Adrenal gland (tissue), 12 donors: ENCODE data around the gene EML6. TPM values are rescaled to one million over a fixed set of nuclear protein-coding genes. Genes with fewer than 3 reads are reported as not detected.

ENCODE experiments used
- DNase-seq, 7 donors: peaks; one replicate each; pipeline ENCODE4 v3.0.0-alpha.2; 2019 to 2020
- H3K27ac ChIP-seq, 5 donors: fragments of 200-600 bp; sonication (generic) in 4 of 5; 1 replicate in 3 of 5; 2 replicates in 2 of 5; pipeline versions ENCODE4 v1.5.1 to v1.8.0; 2016 to 2020; ENCODE audit warnings: mild to moderate bottlenecking in 1 of 5
- H3K27me3 ChIP-seq: fragments of 200-600 bp; 2 replicates; pipeline ENCODE4 v1.8.0; 2021
- H3K36me3 ChIP-seq, 2 donors: fragments of 200-600 bp; replicated peaks in 1 of 2; 1 replicate in 1 of 2; 2 replicates in 1 of 2; pipeline versions ENCODE4 v1.5.1 to v1.8.0; 2018 to 2022
- H3K4me1 ChIP-seq, 2 donors: fragments of 200-600 bp; replicated peaks in 1 of 2; 1 replicate in 1 of 2; 2 replicates in 1 of 2; pipeline versions ENCODE4 v1.5.1 to v1.8.0; 2018 to 2021
- H3K4me3 ChIP-seq, 4 donors: fragments of 200-600 bp; sonication (generic) in 3 of 4; one replicate each; pipeline ENCODE4 v1.5.1; 2016 to 2018
- H3K9me3 ChIP-seq, 3 donors: fragments of 200-600 bp; sonication (generic) in 1 of 3; replicated peaks in 1 of 3; 1 replicate in 2 of 3; 2 replicates in 1 of 3; pipeline versions ENCODE4 v1.5.1 to v1.8.0; 2016 to 2021
- CTCF ChIP-seq, 6 experiments: fragments of 450-650 bp in 4 of 6; fragments of 200-600 bp in 2 of 6; sonication (generic) in 1 of 6; IDR thresholded peaks; 1 replicate in 5 of 6; 2 replicates in 1 of 6; pipeline versions ENCODE4 v1.5.1 to v1.8.0; 2016 to 2021; ENCODE audit warnings: antibody characterized with exemption in 6 of 6, mild to moderate bottlenecking in 2 of 6, moderate library complexity in 1 of 6
- POLR2A ChIP-seq, 2 donors: fragments of 450-650 bp; IDR thresholded peaks; one replicate each; pipeline ENCODE4 v1.6.1; 2017; ENCODE audit warnings: antibody characterized with exemption in 2 of 2, mild to moderate bottlenecking in 2 of 2, moderate library complexity in 1 of 2
- WGBS, 4 donors: extraction: QIAGEN DNeasy Blood & Tissue Kit in 2 of 4; methylation state at CpG; one replicate each; pipeline versions ENCODE4 v1.1.5 to v1.1.7; 2013 to 2017; 5-methylcytosine and 5-hydroxymethylcytosine counted together
- intact Hi-C, 2 donors: fragments of 100-400 bp; cut with DNase I; formaldehyde crosslinking; loops; one replicate each; pipeline versions ENCODE4 v1.14.1 to v1.15.0; 2022 to 2023
- polyA plus RNA-seq, 3 donors: library from polyadenylated mRNA; stranded (reverse); fragments of 200-250 nt in 2 of 3; fragments of 350-450 nt in 1 of 3; fragmentation: Illumina TruSeq in 1 of 3; extraction: RNeasy Lipid Tissue Mini Kit (QIAGEN cat#74804) in 1 of 3; gene quantifications; one replicate each; pipeline ENCODE4 v1.2.3, GENCODE V29; 2013 to 2014
- total RNA-seq, 9 donors: library from RNA; depleted of rRNA in 4 of 9; stranded (reverse); fragments of >200 nt in 4 of 9; fragments of 120-200 nt in 1 of 9; fragmentation: NEBNext Ultra II Directional in 1 of 9; extraction: Animal tissue kit (Norgen Biotek cat#: 25700) in 1 of 9; gene quantifications; one replicate each; pipeline versions ENCODE4 v1.1.0 to v1.2.4, GENCODE V29; 2013 to 2023
- donor health status: healthy with polysubstance abuse.
- donor health status: Bipolar disorder and iron deficiency.
- donor health status: DM: yes; HTN: yes; CAD: no.
- donor health status: DM: no; HTN: no; CAD: no.
- donor health status: DM: no; HTN: no; CAD: no.
- donor health status: DM: yes; HTN: yes; CAD: no.

EML6 gene
- total and polyA plus RNA-seq, 12 donors: 6.0 to 19.3 (median 10.9) TPM

- no peaks in the 10 kb centered on the region for H3K27me3 ChIP-seq
- no peaks in the 10 kb centered on the region for H3K4me1 ChIP-seq
- DNase-seq: no peak
- WGBS, 4 donors: 93 to 98% (median 95%) methylated on average over 5 of the region's 5 CpGs
- no peak for TF ChIP-seq CTCF (IDR thresholded peaks at IDR 0.05)
- no peak for TF ChIP-seq POLR2A (IDR thresholded peaks at IDR 0.05)
- no peak overlapping the region for H3K4me3 ChIP-seq
- intact Hi-C loops: no loop called here
- no peak overlapping the region for H3K27ac ChIP-seq
- no peaks in the 10 kb centered on the region for H3K9me3 ChIP-seq
- no peaks in the 10 kb centered on the region for H3K36me3 ChIP-seq
Observed at GRCh38 chr2:54879032-54879431, 155.6 kb downstream of the EML6 start.

- no peak overlapping the region for H3K4me3 ChIP-seq
- no peak overlapping the region for H3K27ac ChIP-seq
- no peaks in the 10 kb centered on the region for H3K27me3 ChIP-seq
- H3K36me3 ChIP-seq: no peaks in the 10 kb centered on the region
- DNase-seq: no peak
- 76 to 85% (median 80%) methylated on average over 14 of the region's 14 CpGs for WGBS, 4 donors
- H3K9me3 ChIP-seq: no peaks in the 10 kb centered on the region
- intact Hi-C loops: no loop called here
- H3K4me1 ChIP-seq: no peaks in the 10 kb centered on the region
- no peak for TF ChIP-seq CTCF (IDR thresholded peaks at IDR 0.05)
- no peak for TF ChIP-seq POLR2A (IDR thresholded peaks at IDR 0.05)
Observed at GRCh38 chr2:54879598-54880332, 156.3 kb downstream of the EML6 start.

GRCh38 chr2:54880428-54880827 lies 157.0 kb downstream of the EML6 start:
- no peak for DNase-seq
- H3K27ac ChIP-seq: no peak overlapping the region
- WGBS, 4 donors: 51 to 62% (median 57%) methylated on average over 1 of the region's 1 CpG
- H3K9me3 ChIP-seq: no peaks in the 10 kb centered on the region
- H3K4me1 ChIP-seq: no peaks in the 10 kb centered on the region
- H3K4me3 ChIP-seq: no peak overlapping the region
- TF ChIP-seq POLR2A (IDR thresholded peaks at IDR 0.05): no peak
- no peaks in the 10 kb centered on the region for H3K27me3 ChIP-seq
- no peaks in the 10 kb centered on the region for H3K36me3 ChIP-seq
- intact Hi-C loops: no loop called here

GRCh38 chr2:54881759-54882158 lies 158.3 kb downstream of the EML6 start:
- H3K36me3 ChIP-seq: no peaks in the 10 kb centered on the region
- H3K4me1 ChIP-seq: no peaks in the 10 kb centered on the region
- H3K9me3 ChIP-seq: no peaks in the 10 kb centered on the region
- no peak overlapping the region for H3K4me3 ChIP-seq
- DNase-seq: no peak
- 86 to 93% (median 89%) methylated on average over 4 of the region's 4 CpGs for WGBS, 4 donors
- no peak for TF ChIP-seq POLR2A (IDR thresholded peaks at IDR 0.05)
- H3K27me3 ChIP-seq: no peaks in the 10 kb centered on the region
- intact Hi-C loops: no loop called here
- no peak overlapping the region for H3K27ac ChIP-seq

- 91 to 97% (median 95%) methylated on average over 3 of the region's 3 CpGs for WGBS, 4 donors
- DNase-seq: no peak
- Histone ChIP-seq H3K36me3 (no peaks in the 10 kb centered on the region), H3K9me3 (no peaks in the 10 kb centered on the region), H3K27ac (no peak overlapping the region), H3K27me3 (no peaks in the 10 kb centered on the region), H3K4me1 (no peaks in the 10 kb centered on the region), H3K4me3 (no peak overlapping the region)
- intact Hi-C loops: no loop called here
- TF ChIP-seq CTCF (IDR thresholded peaks at IDR 0.05) (no peak), POLR2A (IDR thresholded peaks at IDR 0.05) (no peak)
Observed at GRCh38 chr2:54885891-54886290, 162.4 kb downstream of the EML6 start.
